ENCODE data around the gene SLC27A5. TPM values are rescaled to one million over a fixed set of nuclear protein-coding genes. Genes with fewer than 3 reads are reported as not detected.

SLC27A5 gene
- total and polyA plus RNA-seq, 2 of the 13 experiments (the other 11 are each of a cell fraction or from before 2014, with no cell fraction given), result 30.3 to 40.2 TPM

GRCh38 chr19:58519355-58520256 lies 7.8 kb upstream of the SLC27A5 start, which contains the start of gene ZBTB45 (continued):
- TF ChIP-seq ARID4A (CRISPR knock-in tag; IDR thresholded peaks at IDR 0.05; ENCODE audit: borderline replicate concordance), result peak; percentile 98
- no peak; the same call in 1 of the 2 replicates for TF ChIP-seq ZBTB43 (CRISPR knock-in tag; conservative IDR thresholded peaks at IDR 0.05)
- TF ChIP-seq WIZ (CRISPR knock-in tag; IDR thresholded peaks at IDR 0.05), result 0 out of 2 replicates have a peak, but pooled peaks have one; percentile 20
- 0 out of 2 replicates have a peak, but pooled peaks have one; percentile 53 for TF ChIP-seq HES4 (CRISPR knock-in tag; IDR thresholded peaks at IDR 0.05; ENCODE audit: borderline replicate concordance)
- TF ChIP-seq PBX2 (CRISPR knock-in tag; IDR thresholded peaks at IDR 0.05), result peak; percentile 31; the same call in 1 of the 2 replicates
- no peak for TF ChIP-seq THAP8 (CRISPR knock-in tag; IDR thresholded peaks at IDR 0.05; ENCODE audit: borderline replicate concordance)
- peak; percentile 16; the same call in 1 of the 2 replicates for TF ChIP-seq ZFP41 (CRISPR knock-in tag; IDR thresholded peaks at IDR 0.05; ENCODE audit: borderline replicate concordance)
- peak; percentile 87 for TF ChIP-seq ZNF83 (CRISPR knock-in tag; IDR thresholded peaks at IDR 0.05; ENCODE audit: borderline replicate concordance)
- peak; percentile 86 for TF ChIP-seq CENPT (CRISPR knock-in tag; IDR thresholded peaks at IDR 0.05; ENCODE audit: low read depth)
- 0 out of 2 replicates have a peak, but pooled peaks have one; percentile 55 for TF ChIP-seq ZNF678 (CRISPR knock-in tag; IDR thresholded peaks at IDR 0.05)
- peak; percentile 48 for TF ChIP-seq IRX3 (CRISPR knock-in tag; IDR thresholded peaks at IDR 0.05; ENCODE audit: borderline replicate concordance, low read depth)
- peak; percentile 96 for TF ChIP-seq HOXA9 (CRISPR knock-in tag; IDR thresholded peaks at IDR 0.05; ENCODE audit: borderline replicate concordance)
- 0 out of 2 replicates have a peak, but pooled peaks have one; percentile 53 for TF ChIP-seq TEF (CRISPR knock-in tag; IDR thresholded peaks at IDR 0.05)
- peak; percentile 24; the same call in 1 of the 2 replicates for TF ChIP-seq ZNF468 (CRISPR knock-in tag; IDR thresholded peaks at IDR 0.05)
- TF ChIP-seq HHEX (CRISPR knock-in tag; IDR thresholded peaks at IDR 0.05), result no peak
- 0 out of 2 replicates have a peak, but pooled peaks have one; percentile 28 for TF ChIP-seq REXO4 (CRISPR knock-in tag; IDR thresholded peaks at IDR 0.05; ENCODE audit: borderline replicate concordance)
- peak; percentile 92 for TF ChIP-seq MIXL1 (CRISPR knock-in tag; IDR thresholded peaks at IDR 0.05)
- no peak; the same call in 1 of the 2 replicates for TF ChIP-seq CHD4 (IDR thresholded peaks at IDR 0.05; ENCODE audit: borderline replicate concordance, low read length)
- peak; percentile 78 for TF ChIP-seq POLR2AphosphoS5 (IDR thresholded peaks at IDR 0.05; ENCODE audit: low read depth, low read length)
- peak; percentile 96 for TF ChIP-seq AHR (CRISPR knock-in tag; IDR thresholded peaks at IDR 0.05)

All from HepG2 (cell line).